GM21423 (cell line): Measurements from ENCODE around the gene ITCH.
A peak's percentile ranks its signal among the peaks of the same experiment; 100 is the strongest.
"Not testable (repeated sequence)": the region's sequence is repeated elsewhere in the genome, so short reads cannot be mapped to it uniquely, and the experiment has no call there.

Experiments used
- ATAC-seq: cut with Tn5 transposase; IDR thresholded peaks from one replicate; pipeline ENCODE4 v1.9.1; 2021; ENCODE audit warnings: mild to moderate bottlenecking, moderate library complexity; ENCODE audit not compliant: unreplicated experiment

ITCH gene

GRCh38 chr20:34410336-34410735, 47.3 kb downstream of the ITCH start:
- ATAC-seq = no peak

GRCh38 chr20:34412453-34412852, 49.4 kb downstream of the ITCH start:
- no peak for ATAC-seq

GRCh38 chr20:34414525-34414924, 51.5 kb downstream of the ITCH start:
- not testable (repeated sequence) for ATAC-seq

- peak; percentile 54 for ATAC-seq
Observed at GRCh38 chr20:34415079-34415478, 52.0 kb downstream of the ITCH start.

- ATAC-seq = no peak
Observed at GRCh38 chr20:34420146-34420545, 57.1 kb downstream of the ITCH start.

GRCh38 chr20:34420975-34421374, 57.9 kb downstream of the ITCH start:
- ATAC-seq = no peak

GRCh38 chr20:34421766-34422466, 58.8 kb downstream of the ITCH start:
- no peak for ATAC-seq

- not testable (repeated sequence) for ATAC-seq
Observed at GRCh38 chr20:34425032-34425690, 62.1 kb downstream of the ITCH start.

- no peak for ATAC-seq
Observed at GRCh38 chr20:34426026-34426425, 63.0 kb downstream of the ITCH start.

GRCh38 chr20:34427331-34427730, 64.3 kb downstream of the ITCH start:
- ATAC-seq = no peak

- no peak for ATAC-seq
Observed at GRCh38 chr20:34427784-34428183, 64.7 kb downstream of the ITCH start.

- no peak for ATAC-seq
Observed at GRCh38 chr20:34431168-34431567, 68.1 kb downstream of the ITCH start.

- not testable (repeated sequence) for ATAC-seq
Observed at GRCh38 chr20:34432663-34433062, 69.6 kb downstream of the ITCH start.

- ATAC-seq = no peak
Observed at GRCh38 chr20:34433391-34433790, 70.3 kb downstream of the ITCH start.

GRCh38 chr20:34435589-34435988, 72.5 kb downstream of the ITCH start:
- no peak for ATAC-seq

GRCh38 chr20:34437330-34437986, 74.4 kb downstream of the ITCH start:
- no peak for ATAC-seq

GRCh38 chr20:34439168-34439567, 76.1 kb downstream of the ITCH start:
- ATAC-seq = no peak

GRCh38 chr20:34441423-34441822, 78.3 kb downstream of the ITCH start:
- not testable (repeated sequence) for ATAC-seq

GRCh38 chr20:34443546-34443945, 80.5 kb downstream of the ITCH start:
- ATAC-seq = no peak

GRCh38 chr20:34445177-34446065, 82.3 kb downstream of the ITCH start:
- ATAC-seq = no peak

- no peak for ATAC-seq
Observed at GRCh38 chr20:34448517-34448916, 85.4 kb downstream of the ITCH start.
